IPS DF 4.7 (cell line): ENCODE data around the gene SORCS2.

Source experiments
- DNase-seq: peaks from one replicate; pipeline ENCODE4 v3.0.0-alpha.2; 2013; ENCODE audit warnings: low spot score; ENCODE audit errors: extremely low read depth

SORCS2 gene

DNA sequence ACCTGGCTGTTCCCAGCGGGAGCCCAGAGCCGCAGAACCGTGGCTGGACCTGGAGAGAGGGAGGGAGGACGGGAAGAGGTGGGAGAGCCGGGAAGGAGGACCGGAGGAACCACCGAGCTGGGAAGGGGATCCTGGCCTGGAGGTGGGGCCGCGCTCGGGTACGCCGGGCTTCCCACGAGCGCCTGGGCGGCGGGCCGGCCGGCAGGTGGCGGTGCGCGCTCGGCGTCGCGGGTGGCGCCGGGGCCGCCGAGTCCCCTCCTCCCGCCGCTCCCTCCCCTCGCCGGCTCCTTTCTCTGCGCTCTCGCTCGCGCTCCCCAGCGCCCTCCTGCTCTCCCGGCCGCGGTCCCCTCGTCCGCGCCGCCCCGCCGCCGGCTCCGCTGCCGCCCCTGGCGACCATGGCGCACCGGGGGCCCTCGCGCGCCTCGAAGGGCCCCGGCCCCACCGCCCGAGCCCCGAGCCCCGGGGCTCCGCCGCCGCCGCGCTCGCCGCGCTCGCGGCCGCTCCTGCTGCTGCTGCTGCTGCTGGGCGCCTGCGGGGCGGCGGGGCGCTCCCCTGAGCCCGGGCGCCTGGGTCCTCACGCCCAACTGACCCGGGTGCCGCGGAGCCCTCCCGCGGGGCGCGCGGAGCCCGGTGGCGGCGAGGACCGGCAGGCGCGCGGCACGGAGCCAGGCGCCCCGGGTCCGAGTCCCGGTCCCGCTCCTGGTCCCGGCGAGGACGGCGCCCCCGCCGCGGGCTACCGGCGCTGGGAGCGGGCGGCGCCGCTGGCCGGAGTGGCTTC, at the start of gene SORCS2:
TSS of gene SORCS2 (plus strand) at position 287 of the 778 bp plus-strand sequence.
- DNase-seq = no peak

DNA sequence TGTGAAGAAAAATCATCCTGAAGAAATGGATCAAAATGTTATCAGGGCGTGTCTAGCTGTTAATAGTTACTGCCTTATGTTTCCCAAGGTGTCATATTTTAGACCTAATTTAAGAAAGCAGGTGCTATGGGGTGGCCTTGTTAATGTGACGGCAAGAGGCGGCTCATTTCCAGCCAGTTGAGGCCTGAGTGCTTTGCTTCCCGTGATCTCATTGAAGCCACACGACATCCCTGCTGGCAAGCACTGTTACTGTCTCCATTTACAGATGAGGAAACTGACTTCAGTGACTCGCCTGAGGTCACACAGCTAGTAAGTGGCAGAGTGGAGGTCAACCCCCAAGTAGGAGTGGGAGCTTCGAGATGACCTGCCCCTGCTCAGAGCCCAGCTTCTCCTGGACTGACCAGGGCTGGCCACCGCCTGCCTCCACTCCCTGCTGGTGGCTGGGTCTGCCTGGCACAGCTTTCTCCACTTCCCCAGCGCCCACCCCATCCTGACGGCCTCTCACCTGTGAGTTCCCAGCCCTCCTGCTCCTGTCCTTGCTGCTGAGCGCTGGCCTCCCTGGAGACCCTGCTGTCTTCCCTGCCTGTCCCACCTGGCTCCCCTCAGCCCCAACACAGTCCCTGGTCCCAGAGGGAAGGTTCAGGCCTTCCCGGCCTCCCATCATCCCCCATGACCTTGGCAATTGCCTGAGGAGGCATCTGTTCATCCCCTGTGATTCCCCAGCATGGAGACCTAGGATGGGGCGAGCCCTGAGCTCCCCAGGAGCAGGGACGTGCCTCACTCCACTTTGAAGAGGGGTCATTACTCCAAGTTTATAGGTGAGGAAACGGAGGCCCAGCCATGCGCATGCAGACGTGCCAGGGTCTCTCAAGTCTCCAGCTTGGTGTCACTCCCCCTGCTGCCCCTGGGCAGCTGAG, 47.7 kb upstream of the SORCS2 start:
- no peak for DNase-seq

DNA sequence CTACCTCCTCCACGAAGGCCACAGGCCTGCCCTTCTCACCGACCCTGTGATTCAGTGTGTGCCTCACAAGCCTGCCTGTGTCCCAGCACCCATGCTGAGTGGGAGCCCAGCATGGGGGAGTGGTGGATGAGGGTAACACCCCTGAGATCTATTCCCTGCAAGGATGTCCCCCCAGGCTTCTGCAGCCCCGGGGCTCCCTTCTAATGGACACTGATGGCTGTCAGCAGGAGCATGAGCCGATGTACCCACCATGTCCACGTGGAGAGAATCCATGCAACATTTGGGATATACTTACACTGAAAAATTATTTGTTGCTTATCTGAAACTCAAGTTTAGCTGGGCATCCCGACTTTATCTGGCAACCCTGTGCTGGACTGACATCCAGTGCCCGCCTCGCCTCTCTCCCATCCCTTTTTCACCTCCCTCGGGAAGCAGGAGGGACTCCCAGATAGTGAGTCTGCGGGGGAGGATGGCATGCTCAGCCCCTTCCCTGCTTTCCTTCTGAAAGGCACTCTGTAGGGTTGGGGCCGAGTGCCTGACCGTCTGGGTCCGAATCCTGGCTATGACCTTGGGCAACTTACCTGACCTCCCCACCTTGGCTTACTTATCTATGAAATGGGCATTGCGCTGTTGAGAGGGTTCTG, 46.9 kb upstream of the SORCS2 start:
- no peak for DNase-seq

GRCh38 chr4:7146059-7146785, 46.1 kb upstream of the SORCS2 start:
- no peak for DNase-seq

GRCh38 chr4:7146786-7147115, 45.6 kb upstream of the SORCS2 start:
- no peak for DNase-seq

GRCh38 chr4:7147261-7147660, 45.1 kb upstream of the SORCS2 start:
- DNase-seq = no peak

DNA sequence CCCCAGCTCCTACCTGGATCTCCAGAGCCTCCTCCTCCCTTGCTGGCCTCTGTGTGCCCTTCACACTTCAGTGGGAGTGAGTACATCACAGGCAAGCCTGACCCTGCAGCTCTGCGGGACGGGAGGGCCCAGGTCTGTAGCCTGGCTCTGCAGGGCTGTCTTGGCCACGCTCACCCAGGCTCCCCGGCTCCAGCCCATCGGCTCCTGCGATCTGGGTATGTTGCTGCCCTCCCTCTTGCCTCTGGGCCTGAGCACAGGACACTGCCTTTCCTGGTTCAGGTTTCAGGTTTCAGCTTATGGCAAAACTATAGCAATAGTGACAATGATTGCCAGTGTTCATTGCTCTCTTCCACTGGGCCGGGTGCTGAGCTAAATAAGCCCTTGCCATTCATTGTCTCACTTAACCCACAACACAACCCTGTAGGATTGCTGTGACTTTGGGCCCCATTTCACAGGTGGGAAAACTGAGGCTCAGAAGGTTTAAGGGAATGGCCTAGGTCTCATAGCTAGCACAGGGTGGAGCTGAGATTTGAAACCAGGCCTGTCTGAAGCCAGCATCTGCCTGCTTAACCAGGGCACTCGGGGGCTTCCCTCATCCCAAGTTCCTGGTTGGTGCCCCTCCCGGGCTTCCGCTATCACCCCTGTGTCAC, 44.6 kb upstream of the SORCS2 start:
- DNase-seq = no peak

GRCh38 chr4:7148337-7148736, 44.0 kb upstream of the SORCS2 start:
- DNase-seq = no peak

DNA sequence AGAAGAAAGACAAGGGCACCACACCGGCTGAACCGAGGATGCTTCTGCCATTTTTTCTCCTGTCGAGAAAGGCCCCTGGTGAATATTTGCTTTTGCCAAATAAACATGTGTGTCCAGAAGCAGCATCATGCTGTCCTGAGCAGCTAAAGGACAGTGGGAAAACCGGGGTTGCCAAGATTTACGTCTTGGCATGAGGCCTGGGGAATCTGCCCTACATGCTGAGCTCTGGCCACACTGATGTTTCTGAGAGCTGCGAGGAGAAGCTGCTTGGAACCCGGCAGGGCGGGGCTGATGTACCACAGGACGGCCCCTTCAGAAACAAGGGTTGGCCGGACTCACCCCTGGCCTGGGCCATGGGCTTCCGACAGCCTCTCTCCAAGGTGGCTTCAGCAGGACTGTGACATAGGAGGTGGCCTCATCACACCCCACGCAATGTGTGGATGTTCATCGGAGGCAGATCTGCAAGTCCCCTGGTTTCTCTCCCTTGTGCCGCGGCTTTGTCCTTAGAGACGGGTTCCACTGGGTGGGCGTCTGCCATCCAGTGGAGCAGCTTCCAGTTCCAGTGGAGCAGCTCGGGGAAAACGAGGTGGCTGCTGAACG, 42.2 kb upstream of the SORCS2 start:
- no peak for DNase-seq

GRCh38 chr4:7151668-7152227, 40.6 kb upstream of the SORCS2 start:
- no peak for DNase-seq

DNA sequence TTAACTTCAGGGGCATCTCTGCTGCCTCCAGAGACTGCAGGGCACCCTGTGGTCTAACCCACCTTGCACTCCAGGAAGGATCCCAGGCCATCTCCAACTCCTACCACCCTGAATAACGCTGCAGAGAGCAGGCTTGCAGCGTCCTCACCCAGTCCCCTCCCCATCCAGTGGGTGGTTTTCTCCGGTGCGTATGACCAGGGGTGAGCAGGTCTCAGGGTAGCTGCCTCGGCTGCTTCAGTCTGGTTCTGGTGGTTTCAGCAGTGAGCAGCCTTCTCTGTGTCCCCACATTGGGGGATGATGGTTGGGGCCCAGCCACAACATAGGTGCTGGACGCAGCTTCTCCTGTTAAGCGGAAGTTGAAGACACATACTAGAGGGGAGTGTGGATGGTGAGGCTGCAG, 38.6 kb upstream of the SORCS2 start:
- no peak for DNase-seq

DNA sequence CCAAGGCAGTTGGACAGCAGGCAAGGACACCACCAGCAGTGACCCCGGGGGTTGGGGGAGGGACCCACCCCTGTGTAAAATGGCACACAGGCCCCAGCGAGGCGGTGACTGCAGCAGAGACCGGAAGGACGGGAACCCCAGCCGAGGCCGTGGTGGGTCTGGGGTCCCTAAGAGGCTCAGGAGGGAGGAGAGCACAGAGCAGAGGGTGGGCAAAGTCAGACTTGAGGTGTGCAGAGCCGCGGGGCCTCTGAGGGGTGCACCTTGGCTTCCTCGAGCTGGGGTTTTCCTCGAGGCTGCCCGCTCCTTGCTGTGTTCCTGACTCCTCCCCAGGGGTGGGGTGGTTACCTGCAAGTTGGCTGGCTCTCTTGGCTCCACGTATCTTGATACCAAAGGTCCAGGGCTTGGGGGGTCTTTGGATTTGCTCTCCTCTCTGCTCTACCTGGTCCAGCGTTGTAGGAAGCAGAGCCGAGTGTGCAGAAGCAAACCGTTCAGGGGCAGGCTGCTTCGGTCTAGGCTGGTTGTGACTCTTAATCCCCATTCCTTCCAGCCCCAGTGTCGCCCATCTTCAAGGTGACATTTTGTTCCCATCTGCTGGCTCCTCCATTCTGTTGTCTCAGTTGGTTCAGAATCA, 37.9 kb upstream of the SORCS2 start:
- DNase-seq = no peak

DNA sequence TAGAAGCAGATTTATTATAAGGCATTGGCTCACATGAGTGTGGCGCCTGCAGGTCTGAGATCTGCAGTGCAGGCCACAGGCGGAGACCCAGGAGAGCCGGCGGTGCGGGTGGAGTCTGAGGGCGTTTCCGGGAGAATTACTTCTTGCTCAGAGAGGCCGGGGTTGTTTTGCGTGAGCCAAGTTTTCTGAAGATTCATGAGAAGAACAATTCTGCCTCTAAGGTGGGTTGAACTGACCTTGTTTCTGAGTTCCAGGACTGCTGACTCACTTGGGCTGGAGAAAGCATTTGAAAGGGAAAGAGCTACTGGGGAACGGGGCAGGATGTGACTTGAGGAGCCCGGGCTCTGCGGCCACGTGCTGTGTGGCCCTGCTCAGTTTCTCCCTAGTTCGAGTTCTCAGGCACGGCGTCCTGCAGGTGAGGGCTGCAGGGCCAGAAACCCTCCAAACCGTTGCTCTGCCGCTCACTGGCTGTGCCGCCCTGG, 36.7 kb upstream of the SORCS2 start:
- no peak for DNase-seq

DNA sequence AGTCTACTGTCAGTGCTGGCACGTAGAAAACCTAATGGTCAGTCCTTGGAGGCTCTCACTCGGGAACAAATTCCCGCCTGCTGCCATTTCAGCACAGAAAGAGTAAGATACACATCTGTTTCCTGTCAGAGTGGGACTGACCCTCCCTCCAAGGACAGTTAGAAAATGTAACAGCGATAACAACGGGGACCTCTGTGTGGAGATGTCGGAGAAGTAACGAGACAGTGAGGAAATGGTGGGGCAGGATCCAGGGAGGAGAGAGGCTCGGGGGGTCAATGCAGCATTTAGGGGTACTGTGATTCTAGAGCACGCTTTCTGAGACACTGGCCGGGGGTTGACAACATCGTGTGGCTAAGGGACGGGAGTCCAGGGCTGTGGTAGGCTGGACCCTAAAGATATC, 36.0 kb upstream of the SORCS2 start:
- no peak for DNase-seq

GRCh38 chr4:7156761-7157488, 35.4 kb upstream of the SORCS2 start:
- no peak for DNase-seq

GRCh38 chr4:7157666-7158065, 34.7 kb upstream of the SORCS2 start:
- no peak for DNase-seq

- DNase-seq = no peak
Observed at GRCh38 chr4:7158081-7158750, 34.1 kb upstream of the SORCS2 start.

DNA sequence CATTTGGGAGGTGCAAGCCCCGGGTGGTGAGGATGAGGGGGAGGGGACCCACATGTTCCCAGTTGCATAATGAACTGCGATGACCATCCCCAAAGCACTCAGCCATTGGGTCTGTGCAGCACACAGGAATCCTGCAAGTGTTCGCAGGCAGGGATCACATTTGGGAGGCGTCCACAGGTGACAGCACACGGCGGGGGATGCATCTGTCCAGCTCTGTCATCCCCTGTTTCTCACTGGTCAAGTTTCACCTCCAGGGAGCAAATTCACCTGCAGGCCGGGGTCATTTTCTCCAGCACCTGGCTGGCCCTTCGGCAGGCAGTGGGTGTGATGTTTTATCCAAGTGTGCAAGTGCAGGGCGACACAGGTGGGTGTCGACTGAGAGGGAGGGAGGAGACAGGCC, 33.3 kb upstream of the SORCS2 start:
- no peak for DNase-seq
